ENCODE data around the gene TMEM89. TPM values are rescaled to one million over a fixed set of nuclear protein-coding genes. Genes with fewer than 3 reads are reported as not detected.
A peak's percentile ranks its signal among the peaks of the same experiment; 100 is the strongest.

TMEM89 gene
- total RNA-seq, 1 experiment from 2014 or later = 0.74 TPM

DNA sequence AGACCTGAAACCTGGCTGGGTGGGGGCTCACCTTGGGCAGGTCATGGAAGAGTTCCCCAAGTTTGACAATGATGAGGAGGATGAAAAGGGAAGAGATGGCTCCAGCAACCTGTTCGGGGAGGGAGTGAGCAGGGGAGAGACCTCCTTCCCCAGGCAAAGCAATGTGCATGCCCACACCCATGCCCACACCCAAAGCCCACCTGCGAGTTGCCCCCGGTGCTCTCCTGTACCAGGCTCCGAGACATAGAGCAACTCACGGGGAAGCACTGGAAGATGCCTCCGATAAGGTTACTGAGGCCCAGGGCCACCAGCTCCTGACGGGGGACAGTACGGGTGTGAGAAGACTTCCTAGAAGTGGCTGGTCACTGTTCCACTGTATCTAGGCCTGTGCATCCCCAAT lies 8.8 kb upstream of the TMEM89 start:
- Histone ChIP-seq H2BK120ac (ENCODE audit: low read depth, low read length, poor library complexity, severe bottlenecking) (no peak overlapping the region), H2BK15ac (ENCODE audit: low read depth, low read length) (no peak overlapping the region), H2AK5ac (ENCODE audit: insufficient read length, low read length) (no peak overlapping the region), H3K27me3 (ENCODE audit: insufficient read depth, low read length) (no peaks in the 10 kb centered on the region), H2BK12ac (ENCODE audit: insufficient read length, low read depth, low read length) (no peak overlapping the region), H3K9ac (ENCODE audit: extremely low read depth, insufficient read length, low read length) (no peak overlapping the region), H2BK5ac (ENCODE audit: insufficient read length, low read length) (no peak overlapping the region), H3K4me1 (ENCODE audit: insufficient read depth, low read length) (no peaks in the 10 kb centered on the region; the same call in 1 of the 2 replicates), H3K56ac (ENCODE audit: insufficient read length, low read depth, low read length) (no peak overlapping the region), H4K91ac (ENCODE audit: insufficient read length, low read depth, low read length) (no peak overlapping the region), H3K23me2 (ENCODE audit: insufficient read length, low read depth, low read length, poor library complexity, severe bottlenecking) (peaks cover 6% of the 10 kb centered on the region), H3K79me1 (ENCODE audit: insufficient read depth, low read depth, low read length, poor library complexity, severe bottlenecking) (no peaks in the 10 kb centered on the region), H2AFZ (ENCODE audit: low read length) (no peak overlapping the region), H4K20me1 (ENCODE audit: control insufficient read depth, insufficient read depth, insufficient read length) (no peaks in the 10 kb centered on the region), H3K9me3 (ENCODE audit: control insufficient read depth, low read depth, low read length) (no peaks in the 10 kb centered on the region), H2BK20ac (ENCODE audit: low read depth, low read length, poor library complexity, severe bottlenecking) (no peak overlapping the region), H3K18ac (ENCODE audit: insufficient read length, low read depth, low read length) (no peak overlapping the region), H4K5ac (ENCODE audit: insufficient read length, low read depth, low read length) (no peak overlapping the region), H4K8ac (replicated peaks; ENCODE audit: insufficient read length, low read depth, low read length) (no peak overlapping the region), H3T11ph (ENCODE audit: low read length) (no peak overlapping the region), H3K4ac (ENCODE audit: low read depth, low read length) (no peak overlapping the region), H3K79me2 (ENCODE audit: insufficient read depth, low read length) (no peaks in the 10 kb centered on the region), H3K27ac (ENCODE audit: insufficient read length, low read depth, low read length) (no peak overlapping the region), H3K14ac (ENCODE audit: insufficient read depth, low read length) (no peak overlapping the region), H3K4me2 (ENCODE audit: insufficient read depth, insufficient read length, low read length) (no peak overlapping the region), H3K23ac (ENCODE audit: insufficient read length, low read depth, low read length) (no peak overlapping the region)
- no peaks in the 10 kb centered on the region for H3K9me3 Mint-ChIP-seq
- H3K27me3 Mint-ChIP-seq (ENCODE audit: low read depth) = peaks cover 1% of the 10 kb centered on the region; the same call in 1 of the 2 replicates
- WGBS (ENCODE audit: extremely low coverage, insufficient read length, low lambda C conversion rate) = no CpG with 5 or more reads among the region's 8 CpGs
- H3K27ac Mint-ChIP-seq = peak overlapping the region in 2 of 3 experiments; percentile 55 to 61; a peak in 1 of 7 replicates
- no peak for DNase-seq
- peaks cover 47 to 77% (median 76%) of the 10 kb centered on the region in 3 experiments for H3K36me3 Mint-ChIP-seq (ENCODE audit: insufficient read depth in 1 of 3, low read depth in 3 of 3)
- H3K4me3 Mint-ChIP-seq = no peak overlapping the region; a peak in 1 of 5 replicates
- H3K4me1 Mint-ChIP-seq = peaks cover 6 to 8% of the 10 kb centered on the region in 2 experiments
- TF ChIP-seq, protein P1, sequence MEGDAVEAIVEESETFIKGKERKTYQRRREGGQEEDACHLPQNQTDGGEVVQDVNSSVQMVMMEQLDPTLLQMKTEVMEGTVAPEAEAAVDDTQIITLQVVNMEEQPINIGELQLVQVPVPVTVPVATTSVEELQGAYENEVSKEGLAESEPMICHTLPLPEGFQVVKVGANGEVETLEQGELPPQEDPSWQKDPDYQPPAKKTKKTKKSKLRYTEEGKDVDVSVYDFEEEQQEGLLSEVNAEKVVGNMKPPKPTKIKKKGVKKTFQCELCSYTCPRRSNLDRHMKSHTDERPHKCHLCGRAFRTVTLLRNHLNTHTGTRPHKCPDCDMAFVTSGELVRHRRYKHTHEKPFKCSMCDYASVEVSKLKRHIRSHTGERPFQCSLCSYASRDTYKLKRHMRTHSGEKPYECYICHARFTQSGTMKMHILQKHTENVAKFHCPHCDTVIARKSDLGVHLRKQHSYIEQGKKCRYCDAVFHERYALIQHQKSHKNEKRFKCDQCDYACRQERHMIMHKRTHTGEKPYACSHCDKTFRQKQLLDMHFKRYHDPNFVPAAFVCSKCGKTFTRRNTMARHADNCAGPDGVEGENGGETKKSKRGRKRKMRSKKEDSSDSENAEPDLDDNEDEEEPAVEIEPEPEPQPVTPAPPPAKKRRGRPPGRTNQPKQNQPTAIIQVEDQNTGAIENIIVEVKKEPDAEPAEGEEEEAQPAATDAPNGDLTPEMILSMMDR (conservative IDR thresholded peaks at IDR 0.05) = no peak

All from H9 (cell line).